ENCODE data around the gene PPM1L. TPM values are rescaled to one million over a fixed set of nuclear protein-coding genes. Genes with fewer than 3 reads are reported as not detected.

The PPM1L gene
- total RNA-seq, 1 donor from 2014 or later, result 11.3 TPM

GRCh38 chr3:161050935-161051334 is 294.9 kb downstream of the PPM1L start:
- no peak for ATAC-seq

GRCh38 chr3:161051856-161052255 is 295.8 kb downstream of the PPM1L start:
- ATAC-seq, result no peak

- ATAC-seq, result no peak
These were observed 299.0 kb downstream of the PPM1L start for GRCh38 chr3:161054860-161055604.

- peak; percentile 70 for ATAC-seq
These were observed 308.4 kb downstream of the PPM1L start for GRCh38 chr3:161064413-161064812.

- ATAC-seq, result no peak
These were observed 310.9 kb downstream of the PPM1L start for GRCh38 chr3:161066930-161067329.

- ATAC-seq, result no peak
These were observed 311.3 kb downstream of the PPM1L start for GRCh38 chr3:161067335-161067734.

GRCh38 chr3:161069511-161070251 is 313.6 kb downstream of the PPM1L start:
- peak; percentile 89 for ATAC-seq

GRCh38 chr3:161070252-161070930 is 314.4 kb downstream of the PPM1L start:
- no peak for ATAC-seq

GRCh38 chr3:161070980-161071663 is 315.1 kb downstream of the PPM1L start:
- ATAC-seq, result no peak

- no peak for ATAC-seq
These were observed 316.2 kb downstream of the PPM1L start for GRCh38 chr3:161072211-161072621.

GRCh38 chr3:161072751-161073150 is 316.7 kb downstream of the PPM1L start:
- no peak for ATAC-seq

GRCh38 chr3:161073181-161073580 is 317.1 kb downstream of the PPM1L start:
- no peak for ATAC-seq

- no peak for ATAC-seq
These were observed 325.6 kb downstream of the PPM1L start for GRCh38 chr3:161081633-161082032.

- ATAC-seq, result no peak
These were observed 326.0 kb downstream of the PPM1L start for GRCh38 chr3:161082063-161082462.

- no peak for ATAC-seq
These were observed 327.1 kb downstream of the PPM1L start for GRCh38 chr3:161083131-161083530.

GRCh38 chr3:161084277-161084676 is 328.2 kb downstream of the PPM1L start:
- ATAC-seq, result no peak

GRCh38 chr3:161093895-161094294 is 337.9 kb downstream of the PPM1L start:
- no peak for ATAC-seq

- ATAC-seq, result no peak
These were observed 340.8 kb downstream of the PPM1L start for GRCh38 chr3:161096771-161097367.

- no peak for ATAC-seq
These were observed 345.0 kb downstream of the PPM1L start for GRCh38 chr3:161100994-161101393.

GRCh38 chr3:161101609-161102008 is 345.6 kb downstream of the PPM1L start:
- ATAC-seq, result no peak

GRCh38 chr3:161103776-161104385 is 347.9 kb downstream of the PPM1L start:
- no peak for ATAC-seq
